Esophagus squamous epithelium (tissue), 4 donors: Measurements from ENCODE around the gene ZCRB1.

Experiments used
- POLR2A ChIP-seq, 4 donors: fragments of 450-650 bp; IDR thresholded peaks; one replicate each; pipeline ENCODE4 v1.6.1; 2017; ENCODE audit warnings: antibody characterized with exemption in 4 of 4, mild to moderate bottlenecking in 4 of 4, moderate library complexity in 3 of 4
- TF ChIP-seq, protein P1 (sequence below), 6 experiments: fragments of 450-650 bp in 4 of 6; fragments of 200-600 bp in 2 of 6; sonication (generic) in 2 of 6; IDR thresholded peaks; one replicate each; pipeline ENCODE4 v1.5.1; 2016 to 2019; ENCODE audit warnings: antibody characterized with exemption in 6 of 6, mild to moderate bottlenecking in 4 of 6, moderate library complexity in 4 of 6

DNA sequence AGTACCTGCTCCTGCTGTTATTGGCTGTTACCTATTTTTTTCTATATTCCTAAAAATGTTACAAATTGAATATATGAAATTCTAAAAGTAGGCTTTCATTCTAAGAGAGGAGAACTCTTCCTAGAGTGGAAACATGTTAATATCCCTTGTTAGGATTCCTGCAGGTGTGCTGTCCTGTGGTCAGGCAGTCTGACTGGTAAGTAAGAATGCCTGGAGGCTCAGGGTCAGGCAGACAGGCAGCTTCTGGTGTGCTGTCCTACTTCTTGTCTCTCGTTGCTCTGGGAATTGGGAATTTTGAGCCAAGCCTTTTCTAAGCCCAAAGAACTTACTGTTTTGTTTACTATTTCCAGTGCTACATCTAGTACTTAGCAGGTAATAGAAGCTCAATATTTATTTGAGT lies 10.4 kb upstream of the ZCRB1 start:
- TF ChIP-seq, protein P1, sequence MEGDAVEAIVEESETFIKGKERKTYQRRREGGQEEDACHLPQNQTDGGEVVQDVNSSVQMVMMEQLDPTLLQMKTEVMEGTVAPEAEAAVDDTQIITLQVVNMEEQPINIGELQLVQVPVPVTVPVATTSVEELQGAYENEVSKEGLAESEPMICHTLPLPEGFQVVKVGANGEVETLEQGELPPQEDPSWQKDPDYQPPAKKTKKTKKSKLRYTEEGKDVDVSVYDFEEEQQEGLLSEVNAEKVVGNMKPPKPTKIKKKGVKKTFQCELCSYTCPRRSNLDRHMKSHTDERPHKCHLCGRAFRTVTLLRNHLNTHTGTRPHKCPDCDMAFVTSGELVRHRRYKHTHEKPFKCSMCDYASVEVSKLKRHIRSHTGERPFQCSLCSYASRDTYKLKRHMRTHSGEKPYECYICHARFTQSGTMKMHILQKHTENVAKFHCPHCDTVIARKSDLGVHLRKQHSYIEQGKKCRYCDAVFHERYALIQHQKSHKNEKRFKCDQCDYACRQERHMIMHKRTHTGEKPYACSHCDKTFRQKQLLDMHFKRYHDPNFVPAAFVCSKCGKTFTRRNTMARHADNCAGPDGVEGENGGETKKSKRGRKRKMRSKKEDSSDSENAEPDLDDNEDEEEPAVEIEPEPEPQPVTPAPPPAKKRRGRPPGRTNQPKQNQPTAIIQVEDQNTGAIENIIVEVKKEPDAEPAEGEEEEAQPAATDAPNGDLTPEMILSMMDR (IDR thresholded peaks at IDR 0.05): no peak
- no peak for TF ChIP-seq POLR2A (IDR thresholded peaks at IDR 0.05)
